H9 (cell line): ENCODE data around the gene AK9. TPM values are rescaled to one million over a fixed set of nuclear protein-coding genes. Genes with fewer than 3 reads are reported as not detected.

Source experiments
- DNase-seq: peaks from one replicate; pipeline ENCODE4 v3.0.0-alpha.2; 2017
- H2AFZ ChIP-seq: one replicate; pipeline ENCODE4 v1.6.1; 2013; ENCODE audit warnings: mild to moderate bottlenecking, low read length, control low read depth, moderate library complexity
- H2AK5ac ChIP-seq: 2 replicates; pipeline ENCODE4 v1.6.1; 2013; ENCODE audit warnings: low read length, control low read depth, mixed read lengths; ENCODE audit not compliant: insufficient read length
- H2BK120ac ChIP-seq: one replicate; pipeline ENCODE4 v1.6.1; 2013; ENCODE audit warnings: low read depth, mild to moderate bottlenecking, low read length, control low read depth, inconsistent platforms; ENCODE audit not compliant: poor library complexity, severe bottlenecking
- H2BK12ac ChIP-seq: 2 replicates; pipeline ENCODE4 v1.6.1; 2013; ENCODE audit warnings: low read length, control low read depth, mixed read lengths, low read depth; ENCODE audit not compliant: insufficient read length
- H2BK15ac ChIP-seq: 2 replicates; pipeline ENCODE4 v1.6.1; 2013; ENCODE audit warnings: low read depth, low read length, control low read depth
- H2BK20ac ChIP-seq: one replicate; pipeline ENCODE4 v1.6.1; 2013; ENCODE audit warnings: low read depth, mild to moderate bottlenecking, low read length, control low read depth, inconsistent platforms; ENCODE audit not compliant: poor library complexity, severe bottlenecking
- H2BK5ac ChIP-seq: 2 replicates; pipeline ENCODE4 v1.6.1; 2013; ENCODE audit warnings: low read length, control low read depth, mixed read lengths; ENCODE audit not compliant: insufficient read length
- H3K14ac ChIP-seq: 2 replicates; pipeline ENCODE4 v1.6.1; 2013; ENCODE audit warnings: low read length, control low read depth; ENCODE audit not compliant: insufficient read depth
- H3K18ac ChIP-seq: 2 replicates; pipeline ENCODE4 v1.6.1; 2013; ENCODE audit warnings: low read depth, mild to moderate bottlenecking, mixed read lengths, low read length, control low read depth; ENCODE audit not compliant: insufficient read length
- H3K23ac ChIP-seq: 2 replicates; pipeline ENCODE4 v1.6.1; 2013; ENCODE audit warnings: low read length, control low read depth, mixed read lengths, low read depth; ENCODE audit not compliant: insufficient read length
- H3K23me2 ChIP-seq: 2 replicates; pipeline ENCODE4 v1.6.1; 2013; ENCODE audit warnings: low read depth, mild to moderate bottlenecking, mixed read lengths, low read length, control low read depth; ENCODE audit not compliant: insufficient read length, poor library complexity, severe bottlenecking
- H3K27ac ChIP-seq: 2 replicates; pipeline ENCODE4 v1.5.1; 2013; ENCODE audit warnings: low read length, control low read depth, mixed read lengths, low read depth; ENCODE audit not compliant: insufficient read length
- H3K27me3 ChIP-seq: 2 replicates; pipeline ENCODE4 v1.6.1; 2013; ENCODE audit warnings: low read length, control low read depth, inconsistent platforms; ENCODE audit not compliant: insufficient read depth
- H3K4ac ChIP-seq: 2 replicates; pipeline ENCODE4 v1.6.1; 2013; ENCODE audit warnings: low read depth, mild to moderate bottlenecking, control low read depth, inconsistent platforms, low read length, moderate library complexity
- H3K4me1 ChIP-seq: 2 replicates; pipeline ENCODE4 v1.6.1; 2013; ENCODE audit warnings: low read length, control low read depth, inconsistent platforms; ENCODE audit not compliant: insufficient read depth
- H3K4me2 ChIP-seq: 2 replicates; pipeline ENCODE4 v1.6.1; 2013; ENCODE audit warnings: low read length, control low read depth, mixed read lengths; ENCODE audit not compliant: insufficient read length, insufficient read depth
- H3K56ac ChIP-seq: 2 replicates; pipeline ENCODE4 v1.6.1; 2013; ENCODE audit warnings: low read depth, mild to moderate bottlenecking, mixed read lengths, low read length, control low read depth; ENCODE audit not compliant: insufficient read length
- H3K79me1 ChIP-seq: 2 replicates; pipeline ENCODE4 v1.6.1; 2013; ENCODE audit warnings: low read depth, mild to moderate bottlenecking, moderate library complexity, low read length, control low read depth, inconsistent platforms; ENCODE audit not compliant: insufficient read depth, poor library complexity, severe bottlenecking
- H3K79me2 ChIP-seq: 2 replicates; pipeline ENCODE4 v1.6.1; 2013; ENCODE audit warnings: low read length, control low read depth, inconsistent platforms; ENCODE audit not compliant: insufficient read depth
- H3K9ac ChIP-seq: 2 replicates; pipeline ENCODE4 v1.6.1; 2013; ENCODE audit warnings: low read length, control low read depth, mixed read lengths; ENCODE audit not compliant: insufficient read length; ENCODE audit errors: extremely low read depth
- H3K9me3 ChIP-seq: one replicate; pipeline ENCODE4 v1.6.1; 2013; ENCODE audit warnings: low read depth, low read length, inconsistent platforms; ENCODE audit not compliant: control insufficient read depth
- H3T11ph ChIP-seq: one replicate; pipeline ENCODE4 v1.6.1; 2013; ENCODE audit warnings: mild to moderate bottlenecking, low read length, control low read depth, inconsistent platforms
- H4K20me1 ChIP-seq: one replicate; pipeline ENCODE4 v1.6.1; 2013; ENCODE audit not compliant: control insufficient read depth, insufficient read length, insufficient read depth
- H4K5ac ChIP-seq: 2 replicates; pipeline ENCODE4 v1.6.1; 2013; ENCODE audit warnings: low read depth, mild to moderate bottlenecking, mixed read lengths, low read length, control low read depth; ENCODE audit not compliant: insufficient read length
- H4K8ac ChIP-seq: replicated peaks from 2 replicates; pipeline ENCODE4 v1.6.1; 2013; ENCODE audit warnings: low read length, control low read depth, mixed read lengths, low read depth; ENCODE audit not compliant: insufficient read length
- H4K91ac ChIP-seq: 2 replicates; pipeline ENCODE4 v1.6.1; 2013; ENCODE audit warnings: low read depth, mild to moderate bottlenecking, moderate library complexity, mixed read lengths, low read length, control low read depth; ENCODE audit not compliant: insufficient read length
- H3K27ac Mint-ChIP-seq, 3 experiments: 2 replicates in 2 of 3; 3 replicates in 1 of 3; pipeline ENCODE4 v1.8.0; 2020 to 2021; ENCODE audit warnings: mixed read lengths in 3 of 3, mild to moderate bottlenecking in 1 of 3, moderate library complexity in 1 of 3
- H3K27me3 Mint-ChIP-seq: 2 replicates; pipeline ENCODE4 v1.8.0; 2021; ENCODE audit warnings: low read depth, mild to moderate bottlenecking, moderate library complexity, mixed read lengths
- H3K36me3 Mint-ChIP-seq, 3 experiments: 2 replicates in 2 of 3; 3 replicates in 1 of 3; pipeline ENCODE4 v1.8.0; 2020 to 2021; ENCODE audit warnings: low read depth in 3 of 3, mixed read lengths in 3 of 3; ENCODE audit not compliant: insufficient read depth in 1 of 3
- H3K4me1 Mint-ChIP-seq, 2 experiments: 2 replicates each; pipeline ENCODE4 v1.8.0; 2020; ENCODE audit warnings: mixed read lengths in 2 of 2
- H3K4me3 Mint-ChIP-seq, 2 experiments: 2 replicates in 1 of 2; 3 replicates in 1 of 2; pipeline ENCODE4 v1.8.0; 2020 to 2021; ENCODE audit warnings: mild to moderate bottlenecking in 2 of 2, mixed read lengths in 2 of 2, moderate library complexity in 1 of 2
- H3K9me3 Mint-ChIP-seq, 2 experiments: 2 replicates in 1 of 2; 3 replicates in 1 of 2; pipeline ENCODE4 v1.8.0; 2020; ENCODE audit warnings: mild to moderate bottlenecking in 2 of 2, mixed read lengths in 2 of 2, moderate library complexity in 1 of 2
- CTCF ChIP-seq: fragments of 200-600 bp; sonication (generic); conservative IDR thresholded peaks from 3 replicates; pipeline ENCODE4 v1.8.0; 2021; ENCODE audit warnings: antibody characterized with exemption, mild to moderate bottlenecking
- WGBS: extraction: QIAGEN DNeasy Blood & Tissue Kit; methylation state at CpG from one replicate; pipeline ENCODE4 v1.1.7; 2013; ENCODE audit warnings: missing lambda C conversion rate, low lambda C conversion rate, mixed read lengths; ENCODE audit not compliant: insufficient read length; ENCODE audit errors: extremely low coverage; 5-methylcytosine and 5-hydroxymethylcytosine counted together
- total RNA-seq: library from RNA; stranded (reverse); gene quantifications from 2 replicates; pipeline ENCODE4 v1.2.1, GENCODE V29; 2021

AK9 gene
- total RNA-seq, 1 experiment from 2014 or later: 2.3 TPM

GRCh38 chr6:109526905-109527628, 163.9 kb downstream of the AK9 start:
- Histone ChIP-seq H2AK5ac (no peak overlapping the region), H3K9ac (no peak overlapping the region), H2BK12ac (no peak overlapping the region), H3K79me1 (no peaks in the 10 kb centered on the region), H3K23me2 (no peaks in the 10 kb centered on the region), H3K18ac (no peak overlapping the region), H3K79me2 (no peaks in the 10 kb centered on the region), H3T11ph (no peak overlapping the region), H4K91ac (no peak overlapping the region), H2BK20ac (no peak overlapping the region), H3K4me2 (no peak overlapping the region), H3K9me3 (no peaks in the 10 kb centered on the region), H2AFZ (peak overlapping the region; percentile 71), H3K14ac (no peak overlapping the region), H2BK5ac (no peak overlapping the region), H3K27ac (no peak overlapping the region), H4K5ac (no peak overlapping the region), H3K27me3 (no peaks in the 10 kb centered on the region), H2BK15ac (no peak overlapping the region), H4K8ac (no peak overlapping the region), H3K23ac (no peak overlapping the region), H4K20me1 (no peaks in the 10 kb centered on the region), H3K4ac (no peak overlapping the region), H3K56ac (no peak overlapping the region), H3K4me1 (no peaks in the 10 kb centered on the region), H2BK120ac (no peak overlapping the region)
- peaks cover 10 to 36% (median 11%) of the 10 kb centered on the region in 3 experiments for H3K36me3 Mint-ChIP-seq
- no CpG with 5 or more reads among the region's 7 CpGs for WGBS
- no peaks in the 10 kb centered on the region for H3K27me3 Mint-ChIP-seq
- TF ChIP-seq CTCF: peak; percentile 82
- peaks cover 8 to 12% of the 10 kb centered on the region in 2 experiments; a peak in 3 of 4 replicates for H3K4me1 Mint-ChIP-seq
- peaks cover 18 to 22% of the 10 kb centered on the region in 2 experiments for H3K9me3 Mint-ChIP-seq
- DNase-seq: peak; percentile 74
- no peak overlapping the region for H3K4me3 Mint-ChIP-seq
- peak overlapping the region in 1 of 3 experiments; percentile 78; a peak in 1 of 7 replicates for H3K27ac Mint-ChIP-seq
